Naive thymus-derived CD4-positive, alpha-beta T cell (primary cell): Measurements from ENCODE around the gene SEMA6D. TPM values are rescaled to one million over a fixed set of nuclear protein-coding genes. Genes with fewer than 3 reads are reported as not detected.

Experiments used
- ATAC-seq: fragments of 150-1000 bp; cut with Tn5 transposase; 2 replicates; pipeline ENCODE4 v1.10.0; 2021; ENCODE audit warnings: mild to moderate bottlenecking, moderate library complexity
- CTCF ChIA-PET: fragments of 350-600 bp; sonication (Branson Sonifier 250); formaldehyde crosslinking; loops from one replicate; lab custom pipeline; 2021; ENCODE audit warnings: antibody characterized with exemption; lab: Charles Lee
- POLR2A ChIA-PET: fragments of 350-600 bp; sonication (Branson Sonifier 250); formaldehyde crosslinking; loops from one replicate; lab custom pipeline; 2021; ENCODE audit warnings: antibody characterized with exemption, inconsistent platforms; lab: Charles Lee
- DNase-seq, 9 donors: peaks; one replicate each; pipeline versions ENCODE4 v3.0.0 to v3.0.0-alpha.2; 2020 to 2022; ENCODE audit warnings: mixed read lengths in 1 of 9
- H3K27ac ChIP-seq: one replicate; pipeline ENCODE4 v1.7.0; 2013; ENCODE audit warnings: mild to moderate bottlenecking, low read depth, low read length, moderate library complexity
- H3K27me3 ChIP-seq, 2 donors: one replicate each; pipeline ENCODE4 v1.7.0; 2013; ENCODE audit warnings: low read length in 2 of 2, mild to moderate bottlenecking in 2 of 2, moderate library complexity in 2 of 2; ENCODE audit not compliant: control insufficient read depth in 2 of 2, insufficient read depth in 2 of 2
- H3K36me3 ChIP-seq, 3 experiments: 1 replicate in 2 of 3; 2 replicates in 1 of 3; pipeline ENCODE4 v1.7.0; 2013; ENCODE audit warnings: low read length in 3 of 3, mild to moderate bottlenecking in 3 of 3, moderate library complexity in 1 of 3; ENCODE audit not compliant: insufficient read depth in 3 of 3, control insufficient read depth in 2 of 3
- H3K4me1 ChIP-seq, 2 donors: one replicate each; pipeline ENCODE4 v1.7.0; 2013; ENCODE audit warnings: low read length in 2 of 2, mild to moderate bottlenecking in 2 of 2, moderate library complexity in 1 of 2; ENCODE audit not compliant: control insufficient read depth in 2 of 2, insufficient read depth in 2 of 2
- H3K4me3 ChIP-seq: 2 replicates; pipeline ENCODE4 v1.7.0; 2013; ENCODE audit warnings: mild to moderate bottlenecking, low read length
- H3K9me3 ChIP-seq, 3 experiments: 1 replicate in 2 of 3; 2 replicates in 1 of 3; pipeline ENCODE4 v1.7.0; 2013; ENCODE audit warnings: low read length in 3 of 3; ENCODE audit not compliant: control insufficient read depth in 2 of 3
- H3K27ac Mint-ChIP-seq, 9 donors: one replicate each; pipeline ENCODE4 v1.8.0; 2020 to 2022; ENCODE audit warnings: mixed read lengths in 9 of 9, mild to moderate bottlenecking in 8 of 9, moderate library complexity in 5 of 9, inconsistent platforms in 2 of 9
- H3K27me3 Mint-ChIP-seq, 5 donors: one replicate each; pipeline ENCODE4 v1.8.0; 2021 to 2022; ENCODE audit warnings: mixed read lengths in 5 of 5, mild to moderate bottlenecking in 1 of 5
- H3K36me3 Mint-ChIP-seq, 5 donors: one replicate each; pipeline ENCODE4 v1.8.0; 2020 to 2022; ENCODE audit warnings: mixed read lengths in 5 of 5, mild to moderate bottlenecking in 3 of 5, inconsistent platforms in 1 of 5
- H3K4me1 Mint-ChIP-seq, 7 donors: one replicate each; pipeline ENCODE4 v1.8.0; 2020 to 2022; ENCODE audit warnings: mixed read lengths in 7 of 7, mild to moderate bottlenecking in 3 of 7, inconsistent platforms in 1 of 7
- H3K4me3 Mint-ChIP-seq, 10 donors: one replicate each; pipeline ENCODE4 v1.8.0; 2020 to 2022; ENCODE audit warnings: mild to moderate bottlenecking in 10 of 10, mixed read lengths in 10 of 10, moderate library complexity in 6 of 10, inconsistent platforms in 2 of 10
- H3K9me3 Mint-ChIP-seq, 11 donors: one replicate each; pipeline ENCODE4 v1.8.0; 2020 to 2022; ENCODE audit warnings: mixed read lengths in 11 of 11, mild to moderate bottlenecking in 4 of 11, inconsistent platforms in 1 of 11, moderate library complexity in 1 of 11
- intact Hi-C, 2 donors: fragments of 100-400 bp; cut with micrococcal nuclease; formaldehyde crosslinking; loops; one replicate each; pipeline ENCODE4 v1.15.1; 2023
- polyA plus RNA-seq, 2 donors: library from polyadenylated mRNA; unstranded; fragments of 300-500 nt; fragmentation: Illumina TruSeq; gene quantifications; one replicate each; pipeline ENCODE4 v1.2.3, GENCODE V29; 2021
- total RNA-seq, 6 experiments: library from RNA in 5 of 6; stranded (reverse) in 5 of 6; gene quantifications; 1 replicate in 5 of 6; 2 replicates in 1 of 6; pipeline ENCODE4 v1.2.3 and lab custom pipeline; 2021 to 2026

The SEMA6D gene
- total and polyA plus RNA-seq, 7 experiments from 2014 or later = not detected

DNA sequence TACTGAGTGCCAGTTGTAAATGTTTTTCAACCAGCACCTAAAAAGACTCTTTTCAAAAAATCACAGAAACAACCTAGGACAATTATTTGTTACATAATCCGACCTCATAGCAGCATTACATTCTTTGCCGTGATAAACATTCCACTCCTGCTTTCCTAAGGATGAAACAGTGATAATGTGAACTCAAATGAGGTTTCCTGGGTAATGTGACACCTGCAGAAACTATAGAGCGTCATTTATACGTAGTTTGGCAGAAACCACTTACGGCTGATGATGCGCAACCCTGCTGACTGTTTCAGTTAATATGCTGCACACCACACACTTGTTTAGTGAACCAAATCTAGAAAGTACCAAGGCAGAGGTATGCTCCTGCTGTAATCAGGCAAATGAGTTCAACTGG is 55.8 kb downstream of the SEMA6D start:
- Histone ChIP-seq H3K27me3 (no peaks in the 10 kb centered on the region), H3K4me3 (no peak overlapping the region), H3K27ac (no peak overlapping the region), H3K9me3 (no peaks in the 10 kb centered on the region), H3K4me1 (no peaks in the 10 kb centered on the region), H3K36me3 (no peaks in the 10 kb centered on the region)
- H3K27me3 Mint-ChIP-seq = peaks cover 0 to 5% (median 0%) of the 10 kb centered on the region in 5 donors
- peaks cover 0 to 6% (median 2%) of the 10 kb centered on the region in 11 donors for H3K9me3 Mint-ChIP-seq
- no peaks in the 10 kb centered on the region for H3K4me1 Mint-ChIP-seq
- intact Hi-C loops = no loop called here
- no peak overlapping the region for H3K27ac Mint-ChIP-seq
- ATAC-seq (no peak), DNase-seq (no peak)
- ChIA-PET CTCF (no interaction called here), POLR2A (no interaction called here)
- H3K36me3 Mint-ChIP-seq = no peaks in the 10 kb centered on the region
- H3K4me3 Mint-ChIP-seq = no peak overlapping the region

DNA sequence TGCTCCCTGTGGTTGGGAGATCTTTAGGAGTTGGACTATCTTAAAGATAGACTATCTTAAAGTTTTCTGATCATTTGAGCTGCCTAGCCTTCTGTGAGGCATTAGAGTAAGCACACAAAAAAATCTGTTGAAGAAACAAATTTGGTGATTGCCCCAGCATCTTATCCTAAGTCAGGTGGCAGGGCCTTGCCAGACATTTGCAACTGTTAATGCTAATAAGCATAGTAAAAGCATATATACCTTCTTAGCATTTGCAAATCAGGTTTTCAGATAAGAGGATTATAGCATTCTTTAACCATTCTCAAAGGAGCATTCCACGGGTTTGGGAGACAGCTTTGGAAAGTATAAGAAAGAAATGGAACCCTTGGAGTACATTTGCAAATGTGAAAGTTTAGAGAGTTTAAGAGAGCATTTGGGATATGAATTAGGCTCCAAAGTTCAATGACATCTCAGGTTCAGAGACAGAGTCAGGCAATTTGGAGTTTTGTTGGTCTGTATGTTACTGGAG is 61.0 kb downstream of the SEMA6D start:
- Mint-ChIP-seq H3K27ac (no peak overlapping the region), H3K4me3 (no peak overlapping the region), H3K4me1 (no peaks in the 10 kb centered on the region), H3K9me3 (peaks cover 0 to 4% (median 0%) of the 10 kb centered on the region in 11 donors), H3K36me3 (no peaks in the 10 kb centered on the region), H3K27me3 (peaks cover 0 to 4% (median 0%) of the 10 kb centered on the region in 5 donors)
- DNase-seq (no peak), ATAC-seq (no peak)
- intact Hi-C loops = no loop called here
- POLR2A ChIA-PET = no interaction called here
- CTCF ChIA-PET = no interaction called here
- H3K4me1 ChIP-seq = no peaks in the 10 kb centered on the region
- H3K4me3 ChIP-seq = no peak overlapping the region
- no peak overlapping the region for H3K27ac ChIP-seq
- no peaks in the 10 kb centered on the region for H3K27me3 ChIP-seq
- no peaks in the 10 kb centered on the region for H3K9me3 ChIP-seq
- H3K36me3 ChIP-seq = no peaks in the 10 kb centered on the region

DNA sequence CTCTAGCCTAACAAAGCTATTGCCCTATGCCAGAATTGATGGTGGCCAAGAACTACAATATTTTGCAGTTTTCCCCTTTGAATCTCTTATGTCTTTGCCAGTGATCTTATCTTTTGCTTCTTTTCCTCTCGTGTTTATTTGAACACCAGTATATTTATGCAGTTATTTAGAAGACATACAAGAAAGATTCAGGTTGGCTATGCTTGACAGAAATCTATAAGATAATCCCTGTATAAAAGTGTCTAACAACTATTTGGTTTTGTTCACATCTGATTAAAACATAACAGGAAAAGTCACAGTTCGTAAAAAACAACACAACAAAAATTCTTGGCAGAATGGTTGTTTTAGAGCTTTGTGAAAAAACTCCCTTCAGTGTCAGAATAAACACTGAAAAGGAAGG is 63.7 kb downstream of the SEMA6D start:
- CTCF ChIA-PET = no interaction called here

DNA sequence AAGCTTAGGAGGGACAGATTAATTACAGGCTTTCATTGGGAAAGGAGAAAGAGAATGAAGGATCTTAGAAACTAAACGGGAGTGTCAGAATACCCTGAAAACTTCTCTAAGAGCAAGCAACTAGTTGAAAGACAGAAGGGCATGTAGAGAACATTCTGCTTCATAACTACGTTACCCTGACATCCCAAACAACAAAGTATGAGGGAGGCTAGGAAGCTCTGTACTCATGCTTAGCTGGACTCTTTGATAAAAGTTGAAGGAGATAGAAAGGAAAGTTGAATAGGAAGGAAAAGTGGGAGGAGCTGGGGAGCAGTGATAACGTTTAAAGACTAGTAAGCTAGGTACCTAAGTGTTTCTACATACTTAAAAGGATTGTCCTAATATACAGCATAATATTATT is 64.2 kb downstream of the SEMA6D start:
- no peaks in the 10 kb centered on the region for H3K27me3 ChIP-seq
- Mint-ChIP-seq H3K9me3 (peaks cover 0 to 4% (median 0%) of the 10 kb centered on the region in 11 donors), H3K27ac (no peak overlapping the region), H3K4me3 (no peak overlapping the region), H3K4me1 (no peaks in the 10 kb centered on the region), H3K36me3 (no peaks in the 10 kb centered on the region), H3K27me3 (peaks cover 0 to 11% (median 10%) of the 10 kb centered on the region in 5 donors)
- no peaks in the 10 kb centered on the region for H3K9me3 ChIP-seq
- H3K4me3 ChIP-seq = no peak overlapping the region
- ChIA-PET CTCF (no interaction called here), POLR2A (no interaction called here)
- intact Hi-C loops = no loop called here
- ATAC-seq (no peak), DNase-seq (no peak)
- no peaks in the 10 kb centered on the region for H3K4me1 ChIP-seq
- no peak overlapping the region for H3K27ac ChIP-seq
- no peaks in the 10 kb centered on the region for H3K36me3 ChIP-seq

More for the DNA sequence above, 63.7 kb downstream of the SEMA6D start:
- no peak overlapping the region for H3K4me3 ChIP-seq
- no peaks in the 10 kb centered on the region for H3K4me1 ChIP-seq
- Mint-ChIP-seq H3K4me3 (no peak overlapping the region), H3K4me1 (no peaks in the 10 kb centered on the region), H3K9me3 (peaks cover 0 to 4% (median 0%) of the 10 kb centered on the region in 11 donors), H3K27me3 (peaks cover 0 to 10% (median 6%) of the 10 kb centered on the region in 5 donors), H3K27ac (no peak overlapping the region), H3K36me3 (no peaks in the 10 kb centered on the region)
- DNase-seq = no peak
- no peak overlapping the region for H3K27ac ChIP-seq
- no peak for ATAC-seq
- no peaks in the 10 kb centered on the region for H3K36me3 ChIP-seq
- no peaks in the 10 kb centered on the region for H3K27me3 ChIP-seq
- POLR2A ChIA-PET = no interaction called here
- H3K9me3 ChIP-seq = no peaks in the 10 kb centered on the region
- intact Hi-C loops = no loop called here

DNA sequence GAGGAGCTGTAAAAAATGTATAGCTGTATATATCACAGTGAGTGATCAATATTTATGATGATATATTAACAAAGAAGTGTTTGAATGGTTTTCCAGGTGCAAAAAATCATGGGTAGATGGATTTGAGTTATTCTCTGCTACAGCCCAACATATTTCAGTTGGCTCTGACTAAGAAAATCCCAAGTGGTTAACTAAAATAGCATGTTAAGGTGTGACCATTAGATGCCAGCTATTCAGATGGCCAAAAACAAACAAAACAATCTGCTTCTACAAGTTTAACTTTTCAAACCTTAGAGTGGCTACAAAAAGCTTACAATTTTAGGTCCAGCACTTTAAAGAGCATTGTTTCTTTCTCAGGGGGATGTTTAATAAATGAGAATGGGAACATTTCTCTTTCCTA is 67.5 kb downstream of the SEMA6D start:
- H3K27ac ChIP-seq = no peak overlapping the region
- DNase-seq (no peak), ATAC-seq (no peak)
- POLR2A ChIA-PET = no interaction called here
- H3K4me1 ChIP-seq = no peaks in the 10 kb centered on the region
- Mint-ChIP-seq H3K4me3 (no peak overlapping the region), H3K27me3 (peaks cover 0 to 16% (median 14%) of the 10 kb centered on the region in 5 donors), H3K4me1 (no peaks in the 10 kb centered on the region), H3K27ac (no peak overlapping the region), H3K9me3 (peaks cover 0 to 13% (median 0%) of the 10 kb centered on the region in 11 donors), H3K36me3 (no peaks in the 10 kb centered on the region)
- no peak overlapping the region for H3K4me3 ChIP-seq
- H3K9me3 ChIP-seq = no peaks in the 10 kb centered on the region
- no peaks in the 10 kb centered on the region for H3K36me3 ChIP-seq
- H3K27me3 ChIP-seq = no peaks in the 10 kb centered on the region
- intact Hi-C loops = no loop called here
- CTCF ChIA-PET = no interaction called here

DNA sequence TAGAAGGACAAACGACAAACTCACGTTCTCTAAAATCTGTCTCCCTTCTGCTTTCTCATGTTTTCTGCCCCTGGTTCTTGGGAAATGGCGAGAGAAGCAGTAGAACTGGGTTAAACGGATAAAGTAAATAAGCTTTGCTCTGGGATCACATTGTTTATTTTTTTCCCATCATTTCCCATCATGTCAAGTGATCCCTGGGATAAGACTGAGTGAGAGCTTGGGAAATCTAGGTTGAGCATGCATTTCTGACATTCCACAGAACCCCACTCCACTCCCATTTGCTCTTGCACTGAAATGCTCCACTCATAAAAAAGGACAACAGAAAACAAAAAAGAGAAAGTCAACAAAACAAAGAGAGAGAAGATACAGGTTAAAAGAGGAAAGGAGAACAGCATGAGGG is 69.1 kb downstream of the SEMA6D start:
- Histone ChIP-seq H3K36me3 (no peaks in the 10 kb centered on the region), H3K27ac (no peak overlapping the region), H3K27me3 (no peaks in the 10 kb centered on the region), H3K4me1 (no peaks in the 10 kb centered on the region), H3K4me3 (no peak overlapping the region), H3K9me3 (no peaks in the 10 kb centered on the region)
- H3K4me3 Mint-ChIP-seq = no peak overlapping the region
- no peaks in the 10 kb centered on the region for H3K36me3 Mint-ChIP-seq
- no peak for ATAC-seq
- H3K9me3 Mint-ChIP-seq = peaks cover 0 to 12% (median 0%) of the 10 kb centered on the region in 11 donors
- no peak for DNase-seq
- H3K27ac Mint-ChIP-seq = no peak overlapping the region
- CTCF ChIA-PET = no interaction called here
- POLR2A ChIA-PET = no interaction called here
- no peaks in the 10 kb centered on the region for H3K4me1 Mint-ChIP-seq
- peaks cover 0 to 16% (median 14%) of the 10 kb centered on the region in 5 donors for H3K27me3 Mint-ChIP-seq
- intact Hi-C loops = no loop called here

DNA sequence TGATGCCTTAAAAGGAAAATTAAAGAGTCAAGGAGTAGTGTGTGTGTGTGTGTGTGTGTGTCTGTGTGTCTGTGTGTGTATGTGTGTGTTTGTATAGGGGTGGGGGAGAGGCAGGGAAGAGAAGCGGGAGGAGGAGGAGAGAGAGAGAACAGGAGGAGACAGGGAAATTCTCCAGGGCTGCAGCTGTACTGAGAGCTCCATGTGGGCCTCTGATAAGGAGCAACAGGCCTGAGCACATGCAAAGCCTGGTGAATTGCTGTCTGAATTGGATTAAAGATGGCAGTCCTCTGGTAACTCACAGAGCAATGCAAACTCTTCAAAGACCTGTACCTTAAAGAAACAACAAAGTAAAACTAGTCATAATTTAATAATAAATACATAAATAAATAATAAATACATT is 70.6 kb downstream of the SEMA6D start:
- Histone ChIP-seq H3K4me1 (no peaks in the 10 kb centered on the region), H3K36me3 (no peaks in the 10 kb centered on the region), H3K9me3 (no peaks in the 10 kb centered on the region), H3K27ac (no peak overlapping the region), H3K27me3 (no peaks in the 10 kb centered on the region), H3K4me3 (no peak overlapping the region)
- ChIA-PET CTCF (no interaction called here), POLR2A (no interaction called here)
- intact Hi-C loops = no loop called here
- Mint-ChIP-seq H3K4me1 (no peaks in the 10 kb centered on the region), H3K36me3 (no peaks in the 10 kb centered on the region), H3K9me3 (peaks cover 0 to 10% (median 0%) of the 10 kb centered on the region in 11 donors), H3K27me3 (peaks cover 0 to 19% (median 15%) of the 10 kb centered on the region in 5 donors), H3K4me3 (no peak overlapping the region), H3K27ac (no peak overlapping the region)
- ATAC-seq = no peak
- no peak for DNase-seq
